ENCODE measurements around the gene TIMP3.

Gene TIMP3

GRCh38 chr22:32846780-32847491 is 45.4 kb downstream of the TIMP3 start:
- no peak overlapping the region for H3K4me3 ChIP-seq
- peak overlapping the region in 3 of 21 experiments; percentile 22 to 36 (median 27) for H3K27ac ChIP-seq

DNA sequence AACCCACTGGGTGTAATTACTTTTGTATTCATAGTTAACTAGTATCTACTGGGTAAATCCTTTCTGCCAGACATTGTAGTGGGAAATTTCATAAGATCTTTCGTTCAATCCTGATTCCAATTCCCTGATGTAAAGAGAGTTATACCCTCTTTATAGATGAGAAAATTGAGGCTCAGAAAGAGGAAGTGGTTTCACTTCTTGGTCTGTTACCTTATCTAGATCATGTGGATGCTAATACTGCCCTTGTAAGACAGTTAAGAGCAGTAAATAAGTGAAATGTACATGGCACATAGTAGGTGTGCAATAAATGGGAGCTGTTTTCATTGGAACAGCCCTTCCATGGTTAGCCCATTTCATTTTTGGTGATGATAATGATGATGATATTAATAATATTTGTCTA is 46.7 kb downstream of the TIMP3 start:
- Histone ChIP-seq H3K27ac (no peak overlapping the region), H3K4me3 (no peak overlapping the region)

DNA sequence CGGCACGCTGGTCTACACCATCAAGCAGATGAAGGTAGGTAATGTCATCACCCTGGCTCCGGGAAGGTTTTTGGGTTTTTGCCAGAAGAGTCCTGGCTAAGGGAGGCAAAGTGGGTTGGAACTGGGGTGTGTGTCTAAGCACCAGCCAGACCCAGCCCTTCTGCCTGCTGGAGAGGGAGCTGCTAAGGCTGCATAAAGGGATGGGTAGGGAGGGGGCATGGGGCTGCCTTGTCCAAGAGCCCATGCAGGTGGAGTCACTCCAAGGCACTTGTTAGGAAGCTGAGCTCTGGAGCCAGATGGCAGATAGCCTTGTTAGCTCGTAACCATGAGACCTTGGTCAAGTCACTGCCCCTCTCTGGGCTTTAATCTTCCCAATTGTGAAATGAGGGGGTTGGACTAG is 48.0 kb downstream of the TIMP3 start:
- peak overlapping the region in 1 of 21 experiments; percentile 55 for H3K27ac ChIP-seq
- H3K4me3 ChIP-seq, result no peak overlapping the region

GRCh38 chr22:32850157-32850556 is 48.7 kb downstream of the TIMP3 start:
- Histone ChIP-seq H3K27ac (peak overlapping the region in 2 of 21 experiments; percentile 19 to 55), H3K4me3 (no peak overlapping the region)

DNA sequence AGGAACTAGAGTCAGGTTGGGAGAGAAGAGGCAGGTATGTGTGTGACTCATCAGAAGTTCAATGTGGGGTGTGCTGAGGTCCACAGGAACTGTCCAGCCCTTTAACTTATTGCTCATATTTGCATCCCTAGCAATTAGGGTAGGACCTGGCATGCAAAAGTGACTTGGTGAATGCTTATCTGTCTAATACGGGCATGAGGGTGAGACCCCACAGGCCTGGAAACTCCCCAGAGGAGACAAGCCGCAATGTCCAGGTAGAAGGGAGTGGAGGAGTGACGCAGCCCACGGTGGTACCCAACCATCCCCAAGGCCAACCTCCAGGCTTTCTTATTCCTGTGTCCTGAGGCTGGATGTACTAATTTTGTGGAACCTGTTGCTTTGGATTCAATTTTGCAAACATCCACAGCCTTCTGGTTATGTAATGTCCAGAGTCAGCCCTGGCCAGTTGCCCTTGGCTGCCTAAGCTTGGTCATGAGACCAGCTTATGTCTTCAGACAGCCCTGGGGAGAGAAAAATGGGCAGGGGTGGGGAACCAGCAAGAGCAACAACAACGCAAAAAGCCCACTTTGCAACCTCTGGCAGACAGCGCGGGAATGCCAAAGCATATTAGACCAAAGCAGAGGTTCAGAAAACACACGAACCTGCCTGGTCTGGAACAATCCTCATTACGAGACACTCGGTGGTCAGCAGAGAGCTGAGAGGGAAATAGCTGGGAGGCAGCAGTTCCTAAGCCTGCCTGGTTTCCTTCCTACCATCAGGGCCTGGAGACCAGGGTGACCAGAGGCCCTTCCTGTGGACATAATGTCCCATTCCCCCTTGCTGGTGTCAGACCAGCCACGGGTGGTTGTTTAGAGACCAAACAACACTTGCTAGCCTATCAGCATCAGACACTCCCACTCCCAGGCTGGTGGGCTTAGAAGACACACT is 49.3 kb downstream of the TIMP3 start:
- Histone ChIP-seq H3K4me3 (no peak overlapping the region), H3K27ac (peak overlapping the region in 10 of 21 experiments; percentile 14 to 83 (median 53))

GRCh38 chr22:32852395-32853251 is 51.1 kb downstream of the TIMP3 start:
- Histone ChIP-seq H3K27ac (peak overlapping the region in 3 of 21 experiments; percentile 3 to 44 (median 18)), H3K4me3 (no peak overlapping the region)

DNA sequence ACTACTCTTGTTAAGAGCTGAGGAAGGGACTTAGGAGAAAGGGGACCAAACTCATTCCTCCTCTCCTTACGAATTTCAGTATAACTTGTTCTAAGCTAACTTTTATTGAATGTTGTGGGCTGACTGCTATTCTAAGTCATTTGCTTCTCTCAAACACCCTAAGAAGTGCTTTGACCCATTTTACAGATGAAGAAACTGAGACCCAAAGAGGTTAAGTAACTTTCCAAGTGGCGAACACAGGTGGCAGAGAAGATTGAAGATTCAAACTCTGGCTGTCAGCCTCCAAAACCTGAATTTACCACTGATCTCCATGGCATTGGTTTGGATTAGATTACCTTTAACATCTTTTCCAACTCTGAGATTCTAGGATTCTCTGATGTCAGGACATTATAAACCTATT is 52.2 kb downstream of the TIMP3 start:
- Histone ChIP-seq H3K27ac (peak overlapping the region in 1 of 21 experiments; percentile 6), H3K4me3 (no peak overlapping the region)

- H3K27ac ChIP-seq, result no peak overlapping the region
- H3K4me3 ChIP-seq, result no peak overlapping the region
These were observed 52.9 kb downstream of the TIMP3 start for GRCh38 chr22:32854351-32854804.

DNA sequence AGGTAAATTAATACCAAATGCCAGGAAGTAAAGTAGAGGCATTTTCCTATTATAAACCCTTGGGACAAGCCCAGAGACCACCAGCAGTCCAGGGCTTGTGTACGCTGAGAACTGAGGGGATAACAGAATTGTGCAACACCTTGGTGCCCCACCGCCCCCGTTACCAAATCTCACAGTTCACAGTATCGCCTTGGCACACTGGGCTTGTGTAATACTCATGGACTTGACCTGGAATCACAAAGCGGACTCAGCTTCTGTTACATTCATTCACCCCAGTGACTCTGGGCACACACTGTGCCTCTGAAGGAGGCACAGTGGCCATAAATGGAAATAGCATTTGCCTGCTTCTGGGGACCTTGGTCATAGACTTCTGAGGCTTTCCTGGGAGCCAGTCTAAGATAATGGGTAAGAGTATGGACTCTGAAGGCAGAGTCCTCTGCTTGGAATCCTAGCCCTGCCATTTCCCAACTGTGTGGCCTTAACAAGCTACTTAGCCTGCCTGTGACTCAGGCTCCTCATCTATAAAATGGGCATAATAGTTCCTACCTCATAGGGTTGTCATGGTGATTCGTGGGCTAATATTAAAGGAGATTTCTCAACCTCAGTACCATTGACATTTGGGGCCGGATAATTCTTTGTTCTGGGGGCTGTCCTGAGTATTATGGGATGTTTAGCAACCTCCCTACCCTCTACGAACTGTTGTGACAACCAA is 53.7 kb downstream of the TIMP3 start:
- no peak overlapping the region for H3K4me3 ChIP-seq
- H3K27ac ChIP-seq, result peak overlapping the region in 1 of 21 experiments; percentile 4

DNA sequence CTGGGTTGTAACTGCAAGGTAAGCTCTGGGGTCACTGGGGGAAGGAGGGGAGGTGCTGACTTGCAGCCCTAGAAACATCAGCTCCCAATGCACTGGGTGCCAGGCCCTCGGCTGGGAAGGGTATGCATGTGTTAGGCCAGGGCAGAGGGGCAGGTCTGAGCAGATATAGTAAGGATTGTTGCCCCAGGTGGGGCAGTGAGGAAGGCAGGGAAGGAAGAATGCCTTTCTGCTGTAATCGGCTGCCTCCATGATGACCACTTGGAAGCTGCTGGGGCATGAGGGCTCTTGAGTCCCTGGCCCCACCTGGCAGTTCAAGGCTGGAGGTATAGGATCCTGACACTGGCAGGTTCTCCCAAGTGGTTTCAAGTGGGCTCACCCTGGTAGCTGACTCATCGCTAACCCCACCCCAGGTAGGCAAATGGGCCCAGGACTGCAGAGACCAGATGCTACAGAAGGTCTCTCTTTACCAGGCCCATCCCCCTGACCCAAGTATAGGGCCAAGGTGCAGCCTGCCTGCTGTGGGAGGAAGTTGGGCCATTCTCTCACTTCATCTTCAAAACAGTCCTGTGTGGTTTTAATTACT is 56.7 kb downstream of the TIMP3 start:
- Histone ChIP-seq H3K27ac (no peak overlapping the region), H3K4me3 (no peak overlapping the region)

DNA sequence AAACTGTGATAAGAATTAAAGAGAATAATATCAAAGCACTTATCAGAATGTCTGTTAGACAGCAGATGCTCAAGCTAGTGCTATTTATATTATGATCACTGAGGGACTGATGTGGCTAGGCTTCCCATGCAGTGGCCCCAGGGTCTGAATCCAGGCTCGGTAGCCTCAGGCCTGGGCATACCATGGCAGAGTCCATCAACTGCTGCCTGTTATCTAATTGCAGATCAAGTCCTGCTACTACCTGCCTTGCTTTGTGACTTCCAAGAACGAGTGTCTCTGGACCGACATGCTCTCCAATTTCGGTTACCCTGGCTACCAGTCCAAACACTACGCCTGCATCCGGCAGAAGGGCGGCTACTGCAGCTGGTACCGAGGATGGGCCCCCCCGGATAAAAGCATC is 57.5 kb downstream of the TIMP3 start:
- H3K27ac ChIP-seq, result no peak overlapping the region

GRCh38 chr22:32859743-32860142 is 58.2 kb downstream of the TIMP3 start:
- no peak overlapping the region for H3K27ac ChIP-seq
- no peak overlapping the region for H3K4me3 ChIP-seq

More for the DNA sequence above, 57.5 kb downstream of the TIMP3 start:
- H3K4me3 ChIP-seq, result no peak overlapping the region

DNA sequence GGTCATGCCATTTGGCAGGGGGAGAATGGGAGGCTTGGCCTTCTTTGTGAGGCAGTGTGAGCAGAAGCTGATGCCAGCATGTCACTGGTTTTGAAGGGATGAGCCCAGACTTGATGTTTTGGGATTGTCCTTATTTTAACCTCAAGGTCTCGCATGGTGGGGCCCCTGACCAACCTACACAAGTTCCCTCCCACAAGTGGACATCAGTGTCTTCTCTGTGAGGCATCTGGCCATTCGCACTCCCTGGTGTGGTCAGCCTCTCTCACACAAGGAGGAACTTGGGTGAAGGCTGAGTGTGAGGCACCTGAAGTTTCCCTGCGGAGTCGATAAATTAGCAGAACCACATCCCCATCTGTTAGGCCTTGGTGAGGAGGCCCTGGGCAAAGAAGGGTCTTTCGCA is 59.8 kb downstream of the TIMP3 start:
- Histone ChIP-seq H3K27ac (no peak overlapping the region), H3K4me3 (no peak overlapping the region)

DNA sequence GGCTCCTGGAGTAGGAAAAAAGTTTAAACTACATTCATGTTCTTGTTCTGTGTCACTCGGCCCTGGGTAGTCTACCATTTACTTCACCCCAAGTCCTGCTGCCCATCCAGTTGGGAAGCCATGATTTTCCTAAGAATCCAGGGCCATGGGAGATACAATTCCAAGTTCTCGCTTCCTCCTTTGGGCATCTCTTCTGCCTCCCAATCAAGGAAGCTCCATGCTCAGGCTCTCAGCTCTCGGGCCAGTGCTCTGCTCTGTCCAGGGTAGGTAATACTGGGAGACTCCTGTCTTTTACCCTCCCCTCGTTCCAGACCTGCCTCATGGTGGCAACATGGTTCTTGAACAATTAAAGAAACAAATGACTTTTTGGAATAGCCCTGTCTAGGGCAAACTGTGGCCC is 60.6 kb downstream of the TIMP3 start:
- H3K4me3 ChIP-seq, result no peak overlapping the region
- H3K27ac ChIP-seq, result no peak overlapping the region

DNA sequence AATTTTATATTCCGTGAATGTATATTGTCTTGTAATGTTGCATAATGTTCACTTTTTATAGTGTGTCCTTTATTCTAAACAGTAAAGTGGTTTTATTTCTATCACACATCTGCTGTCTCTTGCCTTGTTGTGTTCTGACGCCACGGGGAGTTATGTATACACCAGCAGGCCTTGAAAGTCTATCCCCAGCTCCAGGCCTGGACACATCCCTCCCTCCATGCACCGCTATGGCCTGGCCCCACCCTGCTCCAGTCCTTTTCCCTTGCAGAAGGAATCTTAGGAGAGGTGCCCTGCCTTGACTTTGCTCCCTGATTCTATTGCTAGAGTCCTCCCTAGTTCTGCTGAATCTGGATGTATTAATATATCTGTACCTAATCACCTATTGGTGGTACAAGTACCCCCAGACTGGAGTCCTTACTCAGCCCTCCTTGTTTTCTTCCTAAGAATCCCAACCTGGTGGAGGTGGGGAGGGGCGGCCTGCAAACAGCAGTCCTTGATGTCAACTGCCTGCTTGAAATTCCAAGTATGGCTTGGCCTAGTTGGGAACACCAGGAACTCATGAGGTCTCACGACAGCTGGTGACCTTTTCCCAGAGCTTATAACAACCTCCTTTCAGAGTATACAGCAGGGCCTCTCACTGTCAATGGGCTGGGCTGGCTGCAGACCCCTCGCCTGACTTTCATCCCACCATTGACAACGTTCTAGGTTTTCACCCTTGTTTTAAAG is 61.6 kb downstream of the TIMP3 start:
- H3K4me3 ChIP-seq, result no peak overlapping the region
- no peak overlapping the region for H3K27ac ChIP-seq

GRCh38 chr22:32864041-32864440 is 62.5 kb downstream of the TIMP3 start:
- H3K27ac ChIP-seq, result no peak overlapping the region

GRCh38 chr22:32864596-32864995 is 63.1 kb downstream of the TIMP3 start:
- no peak overlapping the region for H3K4me3 ChIP-seq
- no peak overlapping the region for H3K27ac ChIP-seq

More at GRCh38 chr22:32864041-32864440, 62.5 kb downstream of the TIMP3 start:
- no peak overlapping the region for H3K4me3 ChIP-seq

GRCh38 chr22:32866953-32867352 is 65.4 kb downstream of the TIMP3 start:
- no peak overlapping the region for H3K4me3 ChIP-seq
- no peak overlapping the region for H3K27ac ChIP-seq
